GM21619 (cell line): Measurements from ENCODE around the gene ITPK1.

Source experiments
- ATAC-seq: cut with Tn5 transposase; IDR thresholded peaks from one replicate; pipeline ENCODE4 v1.9.1; 2021; ENCODE audit not compliant: unreplicated experiment

The ITPK1 gene

GRCh38 chr14:92973798-92974372 is 141.8 kb downstream of the ITPK1 start:
- ATAC-seq: no peak

- no peak for ATAC-seq
These were observed 142.4 kb downstream of the ITPK1 start for GRCh38 chr14:92973261-92973797.

DNA sequence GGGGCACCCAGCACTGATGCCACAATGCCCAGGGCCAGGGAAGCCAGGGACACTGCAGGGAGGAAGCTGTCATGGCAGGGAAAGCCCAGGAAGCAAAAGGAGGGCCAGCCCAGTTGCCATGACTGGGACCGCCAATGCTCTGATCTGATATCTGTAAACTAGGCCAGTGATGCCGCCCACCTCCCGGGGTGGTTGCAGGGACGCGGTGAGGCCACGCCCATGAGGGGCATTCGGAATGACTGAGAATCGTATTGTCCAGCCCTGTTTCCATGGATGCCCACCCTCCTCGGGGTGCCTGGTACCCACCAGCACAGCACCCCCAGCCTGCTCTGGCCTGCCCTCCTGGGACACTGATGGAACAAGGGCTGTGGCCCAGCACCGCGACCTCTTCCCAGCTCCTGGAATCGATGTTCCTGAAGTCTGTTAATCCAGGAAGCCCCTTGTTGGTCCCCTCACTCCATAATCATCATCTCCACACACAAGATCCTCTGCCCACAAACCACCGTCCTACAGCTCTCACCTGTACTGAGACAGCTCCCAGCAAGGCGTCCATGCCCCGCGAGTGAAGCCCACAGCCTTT is 144.0 kb downstream of the ITPK1 start:
- no peak for ATAC-seq

DNA sequence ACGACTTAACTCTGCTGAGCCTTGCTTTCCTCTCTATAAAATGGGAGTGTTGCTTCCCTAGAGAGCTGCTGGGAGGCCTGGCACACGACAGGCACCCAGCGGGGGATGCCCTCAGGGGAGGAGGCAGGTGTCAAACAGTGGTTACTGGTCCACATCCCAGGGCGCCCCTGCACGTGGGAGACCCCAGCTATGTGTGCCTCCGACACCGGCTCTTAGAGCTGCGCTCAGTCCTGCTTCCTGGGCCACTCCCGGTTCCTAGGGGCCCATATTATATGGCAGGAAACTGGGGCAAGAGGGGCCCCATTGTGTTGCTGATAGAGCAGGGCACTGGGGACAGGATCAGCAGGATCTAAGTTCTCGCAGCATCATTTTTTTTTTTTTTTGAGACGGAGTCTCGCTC is 145.5 kb downstream of the ITPK1 start:
- no peak for ATAC-seq

GRCh38 chr14:92969871-92970270 is 145.9 kb downstream of the ITPK1 start:
- ATAC-seq: no peak

DNA sequence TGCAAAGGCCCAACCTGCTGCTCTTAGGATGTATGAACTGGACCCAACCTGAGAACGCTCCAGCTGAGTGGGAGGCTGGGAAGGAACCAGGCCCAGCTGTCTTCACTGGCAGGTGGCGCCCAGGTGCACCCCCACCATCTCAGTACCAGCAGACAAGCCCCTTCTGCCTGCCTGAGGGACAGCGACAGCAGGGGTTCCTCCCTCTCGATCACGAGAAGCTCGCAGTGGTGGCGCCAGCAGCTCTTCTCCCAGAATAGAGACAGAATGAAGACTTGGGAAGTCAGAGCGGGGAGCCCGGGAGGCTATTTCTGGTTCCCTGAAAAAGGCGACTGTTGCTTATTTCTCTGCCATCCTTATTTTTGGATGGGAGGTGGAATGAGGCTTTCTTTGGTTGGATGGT is 146.3 kb downstream of the ITPK1 start:
- no peak for ATAC-seq

DNA sequence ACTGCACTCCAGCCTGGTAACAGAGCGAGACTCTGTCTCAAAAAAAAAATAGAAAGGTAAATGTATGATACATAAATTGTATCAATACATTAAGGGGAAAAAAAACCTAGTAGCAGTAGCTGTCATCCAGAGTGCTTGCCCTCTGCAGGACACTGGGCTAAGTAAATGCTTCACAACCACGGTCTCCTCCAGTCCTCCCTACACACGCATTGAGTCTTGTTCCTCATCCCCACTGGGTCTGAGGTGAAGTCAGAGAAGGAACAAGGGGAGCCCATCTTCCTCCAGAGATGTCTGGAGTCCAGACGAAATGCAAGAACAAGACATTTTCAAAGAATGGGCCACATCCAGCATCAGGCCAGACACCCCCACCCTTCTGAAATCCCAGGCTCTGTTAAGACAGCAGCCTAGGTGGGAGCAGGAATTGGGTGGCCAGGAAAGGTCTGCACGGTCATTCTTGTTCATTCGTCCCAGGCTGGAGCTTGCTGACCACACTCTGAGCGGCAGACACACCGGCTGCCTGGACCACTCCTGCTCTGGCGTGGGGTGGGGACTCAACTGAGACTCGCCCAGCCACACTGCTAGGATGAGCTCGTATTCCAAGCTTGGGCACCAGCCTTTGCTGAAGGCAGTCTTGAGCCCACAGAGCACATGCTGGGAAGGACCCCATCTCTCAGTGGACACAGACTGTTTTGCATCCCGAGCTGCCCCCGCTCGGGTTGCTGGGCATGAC is 147.3 kb downstream of the ITPK1 start:
- ATAC-seq: no peak

DNA sequence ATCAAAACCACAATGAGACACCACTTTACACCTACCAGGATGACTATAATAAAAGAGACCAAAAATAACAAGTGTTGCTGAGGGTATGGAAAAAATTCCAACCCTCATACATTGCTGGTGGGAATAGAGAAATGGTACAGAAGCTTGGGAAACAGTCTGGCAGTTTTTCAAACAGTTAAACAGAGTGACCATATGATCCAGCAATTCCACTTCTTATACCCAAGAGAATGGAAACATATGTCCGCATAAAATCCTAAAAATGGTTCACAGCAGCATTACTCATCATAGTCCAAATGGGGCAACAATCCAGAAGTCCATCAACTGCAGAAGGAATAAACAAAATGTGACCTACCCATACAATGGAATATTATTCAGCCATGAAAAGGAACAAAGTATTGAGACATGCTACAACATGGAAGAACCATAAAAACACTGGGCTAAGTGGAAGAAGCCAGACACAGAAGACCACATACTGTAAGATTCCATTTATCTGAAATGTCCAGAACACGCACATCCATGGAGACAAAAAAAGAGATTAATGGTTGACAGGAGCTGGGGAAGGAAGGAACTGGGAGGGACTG is 148.3 kb downstream of the ITPK1 start:
- ATAC-seq: no peak

DNA sequence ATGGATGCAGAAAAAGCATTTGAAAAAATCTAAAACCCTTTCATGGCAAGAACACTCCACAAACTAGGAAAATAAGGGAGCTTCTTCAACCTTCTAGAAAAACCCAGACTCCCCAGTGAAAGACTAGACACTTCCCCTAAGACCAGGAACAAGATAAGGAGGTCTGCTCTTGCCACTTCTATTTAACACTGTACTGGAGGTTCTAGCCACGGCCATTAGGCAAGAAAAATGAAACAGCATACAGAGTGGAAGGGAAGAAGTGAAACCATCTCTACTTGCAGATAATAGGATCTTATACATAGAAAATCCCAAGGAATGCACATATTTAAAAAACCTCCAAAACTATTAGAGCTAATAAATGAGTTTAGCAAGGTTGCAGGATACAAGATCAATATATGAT is 150.4 kb downstream of the ITPK1 start:
- ATAC-seq: no peak

DNA sequence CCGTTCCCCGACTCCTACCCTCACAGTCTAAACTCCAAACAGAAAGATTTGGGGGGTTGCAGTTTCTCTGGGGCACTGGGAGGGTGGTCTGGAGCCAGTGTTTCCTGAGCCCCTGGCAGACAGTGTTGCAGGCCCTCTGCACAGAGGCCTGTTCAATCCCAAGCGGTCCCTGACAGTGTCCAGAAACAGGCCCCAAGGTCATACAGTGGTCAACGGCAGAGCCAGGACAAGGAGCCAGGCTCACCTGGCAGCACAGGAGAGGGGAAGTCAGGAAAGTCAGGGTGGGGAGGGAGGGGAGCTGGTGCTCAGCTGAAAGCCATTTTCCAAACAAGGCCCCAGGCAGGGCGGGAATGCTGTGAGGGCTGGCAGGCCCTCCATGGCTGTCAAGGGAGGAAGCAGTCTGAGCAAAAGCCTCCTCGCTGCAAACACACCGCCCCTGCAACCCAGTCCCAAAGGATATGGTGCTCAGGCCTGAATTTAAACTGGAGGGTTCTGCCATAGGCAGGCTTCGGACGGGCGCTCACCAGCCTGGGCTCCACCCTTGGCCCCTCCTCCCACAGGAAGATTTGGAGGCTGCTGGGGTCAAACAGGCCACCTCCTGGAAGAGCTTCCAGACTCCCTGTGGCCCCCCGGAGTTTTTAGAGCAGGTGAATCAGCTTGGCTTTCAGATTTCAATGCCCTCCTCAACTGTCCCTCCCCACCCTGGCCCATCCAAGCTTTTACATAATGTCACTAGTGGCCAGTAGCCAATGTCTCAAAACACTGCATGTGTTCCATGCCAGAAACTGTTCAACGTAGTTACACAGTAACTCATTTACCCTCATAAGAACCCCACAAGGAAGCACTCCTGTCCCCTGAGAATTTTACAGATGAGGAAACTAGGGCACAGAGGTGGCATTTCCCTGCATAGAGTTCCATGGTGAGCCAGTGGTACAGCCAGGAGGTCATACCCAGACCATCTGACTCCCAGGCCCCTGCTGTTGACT is 151.3 kb downstream of the ITPK1 start:
- ATAC-seq: no peak

- no peak for ATAC-seq
These were observed 152.2 kb downstream of the ITPK1 start for GRCh38 chr14:92963301-92964123.

DNA sequence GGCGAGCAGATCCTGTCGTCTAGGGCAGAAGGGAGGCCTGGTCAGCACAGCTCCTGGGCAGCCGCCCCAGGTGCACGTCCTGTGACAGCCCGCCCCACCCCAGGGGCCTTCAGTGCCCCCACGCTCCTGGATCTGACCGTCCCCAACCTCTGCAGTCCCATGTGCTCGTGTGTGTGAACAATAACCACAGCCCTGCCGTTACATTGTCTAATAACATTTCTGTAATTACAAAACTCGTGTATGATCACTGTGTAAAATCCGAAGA is 153.0 kb downstream of the ITPK1 start:
- no peak for ATAC-seq

DNA sequence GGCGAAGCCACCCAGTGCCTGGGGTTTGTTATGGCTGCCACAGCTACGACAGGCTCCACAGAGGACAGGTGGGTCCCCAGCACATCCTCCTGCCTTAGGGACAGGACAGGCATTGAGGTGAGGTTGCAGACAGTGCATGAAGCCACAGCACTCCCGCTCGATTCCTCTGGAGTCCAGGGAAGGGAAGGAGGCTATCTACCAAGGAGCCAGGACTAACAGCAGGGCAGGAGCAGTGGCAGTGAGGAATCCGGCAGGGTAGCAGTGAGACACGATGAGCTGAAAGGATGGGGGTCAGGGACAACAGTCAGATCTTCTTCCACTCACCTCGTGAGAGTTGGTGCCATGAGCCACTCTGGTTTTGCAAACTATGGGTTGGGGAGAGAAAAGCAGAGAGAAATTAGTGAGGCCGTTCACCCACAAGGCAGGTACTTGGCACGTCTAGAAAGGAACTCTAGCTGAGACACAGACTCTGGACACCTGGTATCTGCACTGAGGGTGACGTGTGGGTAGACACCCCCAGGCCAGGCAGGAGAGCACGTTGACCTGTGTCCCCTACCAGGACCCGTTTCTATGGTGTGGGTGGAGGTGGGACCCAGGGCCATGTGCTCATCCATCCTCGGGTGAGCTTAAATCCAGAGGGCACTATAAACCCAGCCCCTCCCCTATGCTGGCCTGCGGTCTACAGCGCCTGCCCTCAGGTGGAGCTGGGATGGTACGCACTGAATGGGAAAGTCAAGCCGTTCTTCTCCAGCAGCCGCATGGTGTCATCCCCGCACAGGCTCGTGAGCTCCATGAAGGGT is 153.5 kb downstream of the ITPK1 start:
- ATAC-seq: no peak

DNA sequence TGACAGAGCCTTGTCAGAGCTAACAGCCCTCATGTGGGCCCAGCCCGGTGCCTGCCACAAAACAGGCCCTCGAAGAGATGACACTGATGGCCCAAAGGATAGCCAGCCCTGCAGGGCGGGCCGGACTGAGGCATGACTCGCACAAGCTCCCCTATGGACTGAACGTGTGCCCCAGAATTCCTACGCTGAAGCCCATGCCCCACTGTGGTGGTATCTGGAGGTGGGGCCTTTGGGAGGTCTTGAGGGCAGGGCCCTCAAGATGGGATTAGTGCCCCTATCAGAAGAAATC is 154.2 kb downstream of the ITPK1 start:
- ATAC-seq: no peak

- no peak for ATAC-seq
These were observed 154.8 kb downstream of the ITPK1 start for GRCh38 chr14:92960706-92961566.

GRCh38 chr14:92959761-92960680 is 155.7 kb downstream of the ITPK1 start:
- ATAC-seq: no peak

DNA sequence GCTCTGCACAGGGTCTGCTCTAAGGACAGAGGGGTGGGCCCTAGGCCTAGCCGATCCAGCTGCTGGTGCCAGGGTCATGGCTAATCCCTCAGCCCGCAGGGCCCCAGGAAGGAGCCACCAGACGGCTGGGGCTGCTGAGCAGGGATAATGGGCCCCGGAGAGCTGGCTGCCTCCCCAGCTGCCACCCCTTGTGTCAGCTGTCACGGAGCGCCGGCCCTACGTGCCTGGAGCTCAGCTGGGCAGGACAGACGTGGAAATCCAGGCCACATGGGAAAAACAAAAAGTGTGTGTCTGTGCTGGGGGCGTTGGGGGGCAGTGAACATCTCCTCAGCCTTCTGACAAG is 156.6 kb downstream of the ITPK1 start:
- ATAC-seq: no peak
